Activated CD4-positive, alpha-beta T cell treated with anti-CD3 and anti-CD28 coated beads, Interleukin-2, amount 50 U/mL, for 16 hours (primary cell): ENCODE results near the gene ADAMTS9.

Source experiments
- DNase-seq: peaks from one replicate; pipeline ENCODE4 v3.0.0-alpha.2; 2020

The ADAMTS9 gene

DNA sequence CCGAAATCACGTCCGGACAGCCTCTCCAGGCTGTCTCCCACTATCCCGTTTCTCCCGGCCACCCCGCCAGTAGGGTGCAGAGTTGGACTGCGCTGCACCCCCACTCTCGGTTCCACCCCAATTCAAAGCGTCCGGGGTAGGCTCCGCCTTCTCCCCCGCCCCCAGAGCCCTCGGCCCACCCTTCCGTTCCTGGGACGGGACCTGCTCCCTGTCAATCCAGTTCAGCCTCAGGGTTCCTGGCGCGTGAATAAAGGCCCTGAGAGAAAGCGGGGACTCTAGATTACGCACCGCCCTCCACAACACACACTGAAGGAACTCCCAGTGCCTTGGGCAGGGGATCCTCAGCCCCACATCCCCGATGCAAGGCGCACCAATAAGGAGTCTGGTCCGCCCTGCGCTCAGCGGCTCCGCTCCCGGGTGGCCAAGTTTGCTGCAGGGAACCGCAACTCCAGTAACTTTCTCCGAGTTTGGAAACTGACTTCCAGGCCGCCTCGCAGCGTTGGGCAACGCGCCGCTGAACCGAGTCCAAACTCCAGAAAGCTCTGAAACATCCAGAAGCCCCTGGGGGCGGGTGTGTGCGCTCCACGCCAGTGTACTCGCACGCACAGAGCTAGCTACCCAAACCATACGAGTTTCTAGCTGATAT lies 1.9 kb downstream of the ADAMTS9 start:
- peak; percentile 1 for DNase-seq

DNA sequence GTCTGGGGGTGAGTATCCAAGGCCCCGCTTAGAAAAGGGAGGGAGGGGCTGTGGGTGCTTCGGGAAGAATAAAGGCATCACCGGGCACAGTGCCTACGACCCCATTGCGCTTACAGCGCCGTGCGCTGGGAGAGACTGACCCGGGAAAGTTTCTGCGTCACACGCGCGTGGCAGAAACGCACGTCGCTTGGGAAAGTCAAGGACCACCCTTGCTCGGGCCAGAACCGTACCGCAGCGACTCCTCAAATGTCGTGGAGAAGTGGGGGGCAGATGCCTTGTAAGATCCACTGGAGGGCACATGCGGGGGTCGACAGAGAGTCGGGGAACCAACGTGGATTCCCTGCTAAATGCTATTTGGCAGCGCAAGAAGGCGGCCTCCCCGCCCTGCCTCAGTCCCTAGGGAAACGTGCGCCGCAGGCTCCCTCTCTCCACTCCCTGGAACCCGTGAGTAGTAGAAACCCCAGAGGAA lies 2.4 kb downstream of the ADAMTS9 start:
- DNase-seq = no peak

DNA sequence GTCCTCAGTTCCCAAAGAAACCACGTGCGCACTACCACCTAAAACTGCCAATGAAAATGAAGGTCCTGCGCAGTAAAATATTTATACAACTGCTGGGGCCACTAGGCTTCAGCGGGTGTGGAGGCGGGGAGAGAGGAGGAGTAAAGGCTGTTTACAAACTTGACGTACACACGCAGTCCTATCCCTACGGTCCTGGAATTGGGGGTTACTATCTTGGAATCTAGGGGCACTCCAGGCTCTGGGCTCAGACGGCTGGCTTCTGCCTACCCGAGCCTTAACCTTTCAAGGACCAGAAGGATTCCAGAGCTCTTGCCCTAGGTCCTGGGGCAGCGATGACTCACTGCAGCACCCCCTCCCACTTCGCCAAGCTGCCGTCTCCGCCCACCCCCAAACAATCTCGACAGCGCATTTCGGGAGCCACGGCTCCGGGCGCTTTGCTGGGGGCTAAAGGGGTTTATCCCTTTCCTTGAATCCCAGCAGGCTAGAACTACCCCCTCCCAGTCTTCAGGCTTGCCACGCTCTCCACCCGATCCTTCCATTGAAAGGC lies 3.0 kb downstream of the ADAMTS9 start:
- DNase-seq = no peak

DNA sequence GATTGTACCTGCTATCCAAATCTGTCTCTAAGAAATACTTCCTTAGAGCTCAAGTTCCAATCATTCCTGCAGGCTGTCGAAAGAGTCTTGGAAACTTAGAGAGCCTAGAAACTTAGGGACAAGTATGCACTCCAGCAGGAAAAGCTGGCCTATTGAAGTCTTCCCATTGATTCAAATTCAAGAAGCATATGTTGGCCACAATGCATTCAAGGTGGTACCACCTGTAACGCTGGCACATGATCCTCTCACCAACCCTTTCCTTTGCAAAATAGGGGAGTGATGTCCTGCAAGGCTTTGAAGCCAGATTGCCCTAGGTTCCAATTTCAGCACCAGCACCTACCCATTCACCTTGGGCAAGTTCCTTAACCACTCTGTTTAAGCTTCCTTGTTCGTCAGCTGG lies 6.0 kb downstream of the ADAMTS9 start:
- DNase-seq = no peak

DNA sequence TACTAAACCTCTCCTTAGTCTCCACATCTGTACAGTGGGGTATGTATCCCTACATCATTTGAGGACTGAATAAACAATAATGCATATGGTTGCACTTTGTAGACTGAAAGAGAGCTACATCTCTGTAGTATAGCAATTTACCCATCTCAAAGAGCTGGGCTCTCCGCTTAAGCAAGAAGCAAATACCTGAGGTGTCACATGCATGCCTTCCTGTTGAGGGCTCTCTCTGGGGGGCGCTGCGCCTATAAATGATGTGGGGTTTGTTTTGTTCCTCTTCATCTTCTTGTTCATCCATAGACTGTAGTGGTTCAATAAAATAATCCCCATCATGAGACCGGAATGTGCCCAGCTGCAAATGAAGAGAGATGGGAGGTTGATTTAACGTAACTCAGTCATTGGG lies 6.8 kb downstream of the ADAMTS9 start:
- DNase-seq = no peak

DNA sequence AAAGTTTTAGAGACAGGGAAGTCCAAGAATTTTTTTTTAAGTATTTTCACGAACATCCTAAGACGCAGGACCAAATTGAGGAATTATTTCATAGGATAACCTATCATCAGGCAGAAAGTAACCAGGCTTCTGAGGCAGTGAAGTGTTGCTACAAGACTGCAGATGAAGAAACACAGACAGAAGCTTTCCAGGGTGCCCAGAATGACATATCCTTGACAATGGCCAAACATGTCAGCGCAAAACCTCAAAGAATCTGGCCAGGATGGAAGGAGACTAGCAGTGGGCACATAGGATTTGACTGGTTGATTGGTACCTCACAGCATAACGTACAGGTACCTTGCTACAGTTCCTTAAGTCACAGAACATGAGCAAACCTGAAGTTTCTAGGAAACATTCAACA lies 7.5 kb downstream of the ADAMTS9 start:
- DNase-seq = no peak

DNA sequence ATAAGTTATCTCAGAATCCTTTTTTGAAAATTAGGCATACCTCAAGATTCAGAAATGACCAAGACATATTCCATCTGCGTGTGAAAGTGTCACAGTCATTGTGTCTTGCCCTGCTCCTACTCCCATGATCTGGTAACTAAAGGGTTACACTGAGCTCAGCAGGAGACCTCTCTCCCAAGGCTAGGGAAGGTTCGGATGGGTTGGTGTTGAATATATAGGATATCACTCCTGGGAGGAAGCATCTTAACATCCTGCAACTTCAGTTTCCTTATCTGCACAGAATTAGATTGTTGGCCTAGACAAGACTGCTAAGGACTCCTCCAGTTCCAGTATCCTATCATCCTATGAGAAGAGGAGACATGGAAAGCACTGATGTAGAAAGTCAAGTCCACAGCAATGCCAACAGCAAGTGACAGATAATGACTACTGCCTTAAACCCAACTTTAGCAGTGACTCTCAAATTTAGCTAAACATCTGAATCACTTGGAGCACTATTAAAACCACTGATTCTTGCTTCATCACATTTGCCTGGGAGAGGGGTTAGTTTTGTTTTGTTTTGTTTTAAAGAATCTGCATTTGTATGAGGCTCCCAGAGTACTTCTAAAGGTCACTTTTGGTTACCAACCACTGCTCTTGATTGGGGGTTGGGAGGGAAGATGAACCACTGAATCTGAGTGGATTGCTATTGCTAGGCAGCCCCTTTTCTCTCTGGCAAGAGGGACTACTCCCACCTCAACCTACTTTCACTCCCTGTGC lies 9.7 kb downstream of the ADAMTS9 start:
- DNase-seq = no peak

DNA sequence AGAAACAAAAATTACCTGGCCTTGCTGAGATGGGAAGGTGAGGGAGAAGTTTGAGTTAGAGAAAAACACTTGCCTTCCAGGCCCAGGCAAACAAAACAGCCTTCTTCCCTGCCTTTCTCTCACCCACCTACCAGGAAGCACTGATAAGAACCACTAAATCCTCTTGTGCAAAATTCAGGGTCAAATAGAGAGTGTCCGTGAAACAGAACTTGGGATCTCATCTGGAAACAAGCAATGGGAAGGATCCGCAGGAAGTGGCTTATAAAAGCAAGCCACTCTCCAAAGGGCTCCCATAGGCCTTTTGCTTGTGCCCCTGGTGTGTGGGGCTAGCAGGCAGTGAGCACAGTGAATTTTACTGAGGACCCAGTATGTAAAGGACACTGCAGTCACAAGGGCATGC lies 11.0 kb downstream of the ADAMTS9 start:
- DNase-seq = no peak

DNA sequence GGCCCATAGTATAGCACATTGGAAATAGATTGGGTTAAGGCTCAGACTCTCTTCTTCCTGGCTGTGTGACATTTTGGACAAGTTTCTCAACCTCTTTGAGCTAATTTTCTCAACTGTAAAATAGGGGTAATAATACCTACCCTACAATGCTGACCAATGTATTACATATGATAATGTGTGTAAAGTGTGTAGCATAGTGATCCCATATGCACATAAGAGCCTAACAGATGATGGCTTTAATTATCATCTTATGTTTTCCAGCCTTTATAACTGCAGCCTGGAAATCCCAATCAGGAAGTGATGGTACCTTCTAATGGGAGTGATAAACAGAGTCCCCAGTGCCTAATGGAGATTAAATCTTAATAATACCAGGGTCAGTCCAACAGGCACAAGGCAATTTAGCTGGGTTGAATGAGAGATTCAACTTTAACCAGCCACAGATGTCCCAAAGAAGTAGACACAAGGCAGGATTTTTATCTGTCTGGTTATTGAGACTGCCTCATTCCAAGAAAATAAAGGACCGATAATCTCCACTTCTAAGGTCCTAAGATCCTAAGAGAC lies 12.0 kb downstream of the ADAMTS9 start:
- no peak for DNase-seq

DNA sequence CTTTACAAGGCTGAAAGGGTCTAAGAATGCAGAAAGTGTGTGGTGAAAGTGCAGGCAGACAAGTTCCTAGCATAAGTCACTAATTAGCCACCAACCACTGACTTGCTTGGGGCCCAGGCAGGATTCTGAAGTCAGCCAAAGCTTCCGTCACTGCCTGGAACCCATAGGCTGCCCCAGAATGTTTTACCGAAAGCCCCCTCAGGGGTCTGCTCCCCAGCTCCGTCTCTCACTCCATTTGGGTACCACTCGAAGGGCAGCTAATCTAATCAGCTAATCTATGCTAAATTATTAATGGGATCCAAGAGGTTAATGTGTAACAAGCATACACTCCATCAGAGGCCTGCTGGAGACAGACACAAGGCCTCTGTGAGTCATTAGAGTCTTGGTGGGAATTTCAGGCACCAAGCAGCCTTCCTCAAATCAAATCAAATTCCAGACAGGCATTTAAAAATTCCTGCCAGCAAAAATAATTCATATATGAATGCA lies 13.2 kb downstream of the ADAMTS9 start:
- no peak for DNase-seq

DNA sequence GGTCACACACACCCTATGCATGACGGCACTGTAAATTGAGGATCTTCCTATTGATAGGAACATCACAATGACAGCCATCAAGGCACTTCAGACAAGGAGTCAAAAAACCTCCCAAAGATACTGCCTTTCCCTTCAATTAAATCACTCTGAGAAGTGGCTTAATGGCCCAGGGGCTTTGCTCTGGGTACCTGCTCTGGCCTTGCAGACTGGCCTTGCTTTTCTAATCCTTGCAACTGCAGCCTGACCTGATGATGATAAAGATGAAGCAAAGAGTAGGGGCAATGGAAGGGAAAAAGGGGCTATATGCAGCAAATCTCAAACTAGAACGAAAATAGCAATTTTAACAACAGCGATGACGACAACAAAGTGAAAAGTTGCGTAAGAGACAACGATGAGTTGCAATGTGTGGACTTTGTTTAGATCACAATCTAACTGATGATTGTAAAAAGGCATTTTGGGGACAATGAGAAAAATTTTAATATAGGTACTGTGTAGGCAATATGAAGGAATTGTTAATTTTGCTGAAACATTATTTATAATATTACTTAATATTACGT lies 14.6 kb downstream of the ADAMTS9 start:
- no peak for DNase-seq

DNA sequence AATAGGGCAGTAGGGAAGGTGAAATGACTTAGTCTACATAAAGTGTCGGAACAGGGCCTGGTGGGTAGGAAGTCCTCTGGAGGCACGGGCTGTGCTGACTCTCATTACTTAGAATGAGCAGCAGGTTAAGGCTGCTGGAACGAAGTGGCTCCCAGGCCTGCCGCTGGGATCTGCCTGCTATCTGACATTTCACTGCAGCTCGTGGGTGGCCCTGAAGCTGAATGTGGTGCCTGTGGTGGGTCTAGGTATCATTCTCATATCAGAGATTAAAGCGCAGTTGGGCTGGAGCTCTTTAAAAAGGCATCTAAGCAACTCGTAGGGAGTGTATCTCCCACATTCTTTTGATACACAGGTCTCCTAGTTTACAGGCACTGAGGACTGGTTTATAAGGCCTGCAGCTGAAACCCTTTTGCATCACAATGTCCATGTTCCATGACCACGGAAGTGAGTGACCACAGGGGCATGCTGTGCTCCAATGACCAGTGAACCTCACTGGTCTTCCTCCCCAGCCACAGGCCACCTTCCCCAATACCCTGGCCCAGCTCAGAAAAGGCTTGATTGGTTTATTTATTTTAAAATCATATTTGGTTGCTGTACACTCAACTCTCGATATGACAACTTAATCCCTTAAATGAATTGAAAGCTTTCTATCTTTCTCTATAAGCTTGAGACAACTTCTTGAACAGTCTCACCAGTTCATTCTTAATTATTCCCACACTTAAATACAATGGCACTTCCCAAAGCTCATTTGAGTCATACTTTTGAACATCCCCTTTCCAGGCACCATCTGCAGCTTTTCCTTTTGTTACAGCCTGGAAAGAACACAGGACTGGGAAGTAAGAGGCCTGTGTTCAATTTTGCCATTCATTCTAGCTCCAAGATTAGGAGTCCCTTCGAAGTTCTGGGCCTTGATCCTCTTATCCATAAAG lies 19.0 kb downstream of the ADAMTS9 start:
- DNase-seq = no peak

DNA sequence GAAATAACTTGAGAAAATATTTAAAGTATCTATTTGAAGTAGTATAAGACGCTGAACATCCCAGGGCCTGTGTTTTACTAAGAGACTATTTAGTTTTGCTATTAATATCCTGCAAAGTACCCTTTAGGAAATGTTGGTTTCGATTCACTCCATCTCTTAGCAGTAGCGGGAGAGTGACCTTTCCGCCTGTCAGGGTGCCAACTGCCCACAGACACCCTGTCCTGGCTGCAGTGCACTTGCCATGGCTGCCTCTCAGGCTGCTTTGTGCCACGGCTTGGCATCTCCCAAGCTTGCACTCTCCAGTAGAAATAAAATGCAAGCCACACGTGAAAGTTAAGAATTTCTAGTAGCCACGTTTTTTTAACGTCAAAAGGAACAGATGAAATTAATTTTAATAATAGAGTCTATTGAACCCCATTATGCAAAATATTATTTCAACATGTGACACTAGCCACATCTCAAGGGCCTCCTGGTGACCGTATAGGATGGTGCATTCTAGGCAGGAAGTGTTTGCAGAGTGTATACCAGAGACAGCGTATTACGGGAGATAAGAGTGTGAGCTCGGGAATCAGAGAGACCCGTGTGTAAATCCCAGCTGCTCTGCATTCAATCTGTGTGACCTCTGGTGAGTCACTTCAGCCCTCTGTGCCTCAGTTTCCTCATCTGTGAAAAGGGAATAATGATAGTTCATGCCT lies 19.8 kb downstream of the ADAMTS9 start:
- no peak for DNase-seq

DNA sequence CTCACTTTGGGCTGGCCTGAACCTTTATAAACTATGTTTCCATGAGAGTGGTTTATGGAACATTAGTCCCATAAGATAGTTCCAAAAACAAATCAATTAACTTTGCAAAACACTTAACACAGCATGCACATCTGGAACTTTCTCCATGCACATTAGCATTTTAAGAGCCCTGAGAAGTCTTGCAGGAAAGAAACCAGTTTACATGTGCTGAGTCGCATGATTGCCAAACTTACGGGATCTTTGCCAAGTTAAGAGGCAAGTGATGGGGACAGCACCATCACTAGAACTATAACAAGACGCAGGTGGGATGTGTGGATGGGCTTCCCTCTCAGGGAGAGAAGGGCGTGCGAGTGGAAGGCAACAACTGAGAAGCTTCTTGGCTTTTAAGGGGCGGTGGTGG lies 20.7 kb downstream of the ADAMTS9 start:
- no peak for DNase-seq

DNA sequence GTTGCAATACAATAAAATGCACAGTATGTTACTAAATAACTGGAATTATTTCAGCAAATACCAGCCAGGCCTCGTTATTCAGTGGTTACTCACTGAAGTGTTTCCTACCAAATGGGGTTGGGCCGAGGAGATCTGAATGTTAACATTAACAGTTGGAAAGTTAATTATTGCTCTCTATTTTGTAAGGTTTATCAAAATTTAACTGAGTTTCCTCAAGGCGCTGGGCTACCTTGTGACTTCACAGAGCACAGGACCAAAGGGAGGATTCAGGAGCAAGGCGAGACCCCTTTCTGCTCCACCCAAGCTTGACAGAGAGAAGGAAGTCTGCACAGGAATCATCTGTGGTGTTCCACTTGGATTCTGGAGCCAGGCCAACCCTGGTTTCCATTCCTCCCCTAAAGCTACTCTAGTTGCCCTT lies 21.6 kb downstream of the ADAMTS9 start:
- DNase-seq = no peak

DNA sequence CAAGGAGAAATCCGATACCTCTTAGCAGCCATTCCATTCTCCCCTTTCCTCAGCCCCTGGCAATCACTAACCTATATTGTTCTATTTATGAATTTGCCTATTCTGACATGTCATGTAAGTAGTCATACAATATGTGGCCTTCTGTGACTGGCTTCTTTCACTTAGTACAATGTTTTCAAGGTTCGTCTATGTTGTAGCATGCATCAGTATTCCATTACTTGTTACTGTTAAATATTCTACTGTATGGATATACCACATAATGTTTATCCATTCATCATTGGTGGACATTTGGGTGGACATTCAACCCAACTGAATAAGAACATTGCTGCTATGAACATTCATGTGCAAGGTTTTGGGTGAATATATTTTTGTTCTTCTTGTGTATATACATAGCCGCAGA lies 23.4 kb downstream of the ADAMTS9 start:
- no peak for DNase-seq

DNA sequence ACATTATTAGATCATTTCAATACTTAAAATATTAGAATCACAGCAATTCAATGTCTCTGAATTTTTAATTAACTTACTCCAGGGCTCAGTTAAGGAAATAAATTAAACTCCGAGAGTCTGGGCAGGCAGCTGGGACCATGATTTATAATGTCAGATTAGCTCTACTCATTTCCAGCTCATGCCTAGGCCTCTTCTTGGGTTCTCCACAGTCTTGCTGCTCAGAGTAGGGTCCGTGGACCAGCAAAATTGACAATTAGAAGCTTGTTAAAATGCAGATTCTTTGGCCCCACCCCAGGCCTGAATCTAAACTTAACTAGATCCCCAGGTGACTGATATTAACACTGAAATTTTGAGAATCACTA lies 28.2 kb downstream of the ADAMTS9 start:
- DNase-seq = no peak

DNA sequence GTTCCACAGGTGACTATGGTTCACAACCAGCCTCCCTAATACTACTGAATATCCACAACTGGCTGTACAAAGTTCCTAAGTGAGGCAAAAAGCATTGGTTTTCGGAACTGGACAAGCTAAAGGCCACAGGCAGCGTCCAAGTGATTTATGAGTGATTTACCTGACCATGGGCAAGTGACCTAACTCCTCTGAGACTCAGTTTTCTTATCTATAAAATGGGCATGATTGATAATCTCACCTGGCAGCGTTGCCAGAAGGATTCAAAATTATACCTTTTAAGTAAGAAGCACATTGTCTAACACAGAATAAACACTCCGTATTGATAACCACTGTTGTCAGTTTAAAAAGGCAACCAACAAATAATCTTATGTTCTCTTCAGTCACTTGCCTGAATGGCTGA lies 29.8 kb downstream of the ADAMTS9 start:
- no peak for DNase-seq

DNA sequence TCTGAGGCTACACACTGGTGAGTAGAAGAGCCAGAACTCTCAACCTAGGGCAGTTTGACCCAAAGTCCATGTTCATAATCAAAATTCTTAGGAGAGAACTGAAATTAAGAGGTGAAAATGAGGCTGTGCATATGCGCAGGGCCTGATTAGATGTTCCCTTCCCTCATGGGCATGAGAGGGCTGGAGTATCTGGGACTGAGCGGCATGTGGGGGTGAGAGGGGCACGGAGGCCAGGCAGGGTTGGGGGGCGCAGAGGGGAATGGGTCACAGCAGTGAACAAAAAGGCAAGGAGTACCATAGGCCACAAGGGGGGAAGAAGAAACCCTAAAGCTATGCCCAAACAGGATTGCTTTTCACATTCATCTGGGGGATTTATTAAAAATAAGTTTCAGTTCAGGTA lies 31.3 kb downstream of the ADAMTS9 start:
- DNase-seq = no peak

DNA sequence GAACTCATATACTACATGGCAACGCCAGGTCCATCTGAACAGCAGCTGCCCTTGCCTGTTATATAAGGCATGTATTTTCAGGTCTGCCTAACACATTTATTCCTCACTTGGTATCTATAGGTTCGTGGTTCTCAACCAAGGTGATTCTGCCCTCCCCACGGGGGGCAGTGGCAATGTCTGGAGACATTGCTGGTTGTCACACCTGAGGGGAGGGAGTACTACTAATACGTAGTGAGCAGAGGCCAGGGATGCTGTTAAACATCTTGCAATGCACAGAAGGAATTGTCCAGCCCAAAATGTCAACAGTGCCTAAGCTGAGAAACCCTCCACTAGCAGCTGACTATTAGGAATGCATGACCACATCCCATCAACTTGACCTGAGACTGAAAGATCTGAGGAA lies 32.6 kb downstream of the ADAMTS9 start:
- DNase-seq = no peak

DNA sequence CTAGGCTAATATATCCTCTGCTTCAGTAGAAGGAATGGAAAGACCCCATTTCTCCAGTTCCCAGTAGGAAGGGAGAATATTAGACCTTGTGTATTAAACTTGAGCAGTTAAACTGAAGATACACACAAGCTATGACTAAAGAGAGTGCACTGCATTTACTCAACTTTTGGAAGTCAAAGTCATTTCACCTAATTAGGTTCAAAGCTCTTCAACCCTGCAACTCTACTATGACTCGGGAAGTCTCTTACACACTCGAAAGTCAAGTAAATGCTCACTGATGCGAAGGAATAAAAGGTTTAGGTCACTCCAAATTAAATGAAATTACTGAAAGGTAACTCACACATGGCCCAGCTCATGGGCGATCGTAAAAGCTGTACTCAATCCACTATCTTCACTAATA lies 33.8 kb downstream of the ADAMTS9 start:
- DNase-seq = no peak

DNA sequence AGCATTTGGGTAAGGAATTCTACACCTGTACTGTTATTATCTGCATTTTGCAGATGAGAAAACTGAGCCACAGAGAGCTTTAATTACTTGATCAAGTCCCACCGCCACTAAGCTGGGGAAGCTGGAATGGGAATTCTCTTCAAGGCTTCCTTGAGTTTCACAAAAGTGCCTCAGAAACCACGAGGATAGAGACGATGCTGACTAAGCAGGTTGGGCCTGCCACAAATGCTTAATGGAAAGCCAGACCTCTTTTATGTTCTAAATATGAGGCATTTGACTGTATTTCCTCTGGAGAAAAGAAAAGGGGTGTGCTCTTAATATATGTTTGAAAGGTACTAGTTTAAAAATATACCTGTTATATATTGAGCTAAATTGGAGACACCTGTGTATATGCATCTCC lies 34.7 kb downstream of the ADAMTS9 start:
- no peak for DNase-seq
